Uterus (tissue), 2 donors: ENCODE results near the gene LTBP4.

Experiments used
- POLR2A ChIP-seq, 2 donors: fragments of 450-650 bp; IDR thresholded peaks; one replicate each; pipeline ENCODE4 v1.6.1; 2016; ENCODE audit warnings: antibody characterized with exemption in 2 of 2, mild to moderate bottlenecking in 1 of 2, moderate library complexity in 1 of 2
- TF ChIP-seq, protein P1 (sequence below), 4 experiments: fragments of 200-600 bp in 2 of 4; fragments of 450-650 bp in 2 of 4; sonication (generic) in 2 of 4; IDR thresholded peaks; one replicate each; pipeline ENCODE4 v1.5.1; 2016 to 2019; ENCODE audit warnings: antibody characterized with exemption in 4 of 4, mild to moderate bottlenecking in 2 of 4, moderate library complexity in 1 of 4

DNA sequence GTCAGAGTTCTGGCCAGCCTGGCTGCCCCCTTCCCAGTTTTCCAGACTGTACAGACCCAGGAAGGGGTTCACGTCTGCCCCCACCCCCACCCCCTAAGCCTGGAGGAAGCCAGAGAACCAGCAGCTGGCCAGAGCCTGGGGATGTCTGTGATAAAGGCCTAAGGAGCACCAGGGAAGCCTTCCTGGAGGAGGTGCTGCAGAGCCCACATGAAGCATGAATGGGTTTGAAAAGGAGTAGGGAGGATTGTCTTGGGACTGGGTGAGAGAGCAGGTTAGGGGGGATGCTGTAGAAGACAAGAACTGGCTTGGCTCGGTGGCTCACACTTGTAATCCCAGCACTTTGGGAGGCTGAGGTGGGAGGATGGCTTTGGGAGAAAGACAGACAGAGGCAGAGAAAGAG, 18.7 kb upstream of the LTBP4 start:
- TF ChIP-seq, protein P1, sequence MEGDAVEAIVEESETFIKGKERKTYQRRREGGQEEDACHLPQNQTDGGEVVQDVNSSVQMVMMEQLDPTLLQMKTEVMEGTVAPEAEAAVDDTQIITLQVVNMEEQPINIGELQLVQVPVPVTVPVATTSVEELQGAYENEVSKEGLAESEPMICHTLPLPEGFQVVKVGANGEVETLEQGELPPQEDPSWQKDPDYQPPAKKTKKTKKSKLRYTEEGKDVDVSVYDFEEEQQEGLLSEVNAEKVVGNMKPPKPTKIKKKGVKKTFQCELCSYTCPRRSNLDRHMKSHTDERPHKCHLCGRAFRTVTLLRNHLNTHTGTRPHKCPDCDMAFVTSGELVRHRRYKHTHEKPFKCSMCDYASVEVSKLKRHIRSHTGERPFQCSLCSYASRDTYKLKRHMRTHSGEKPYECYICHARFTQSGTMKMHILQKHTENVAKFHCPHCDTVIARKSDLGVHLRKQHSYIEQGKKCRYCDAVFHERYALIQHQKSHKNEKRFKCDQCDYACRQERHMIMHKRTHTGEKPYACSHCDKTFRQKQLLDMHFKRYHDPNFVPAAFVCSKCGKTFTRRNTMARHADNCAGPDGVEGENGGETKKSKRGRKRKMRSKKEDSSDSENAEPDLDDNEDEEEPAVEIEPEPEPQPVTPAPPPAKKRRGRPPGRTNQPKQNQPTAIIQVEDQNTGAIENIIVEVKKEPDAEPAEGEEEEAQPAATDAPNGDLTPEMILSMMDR (IDR thresholded peaks at IDR 0.05): no peak
- no peak for TF ChIP-seq POLR2A (IDR thresholded peaks at IDR 0.05)
